Tracheal epithelial cell (primary cell): Measurements from ENCODE around the gene DDX53. TPM values are rescaled to one million over a fixed set of nuclear protein-coding genes. Genes with fewer than 3 reads are reported as not detected.

ENCODE experiments used
- total RNA-seq: library from RNA; depleted of rRNA; stranded (reverse); fragments of >200 nt; gene quantifications from 2 replicates; pipeline ENCODE4 v1.2.1, GENCODE V29; 2014

The DDX53 gene
- total RNA-seq = not detected in 2 replicates

DNA sequence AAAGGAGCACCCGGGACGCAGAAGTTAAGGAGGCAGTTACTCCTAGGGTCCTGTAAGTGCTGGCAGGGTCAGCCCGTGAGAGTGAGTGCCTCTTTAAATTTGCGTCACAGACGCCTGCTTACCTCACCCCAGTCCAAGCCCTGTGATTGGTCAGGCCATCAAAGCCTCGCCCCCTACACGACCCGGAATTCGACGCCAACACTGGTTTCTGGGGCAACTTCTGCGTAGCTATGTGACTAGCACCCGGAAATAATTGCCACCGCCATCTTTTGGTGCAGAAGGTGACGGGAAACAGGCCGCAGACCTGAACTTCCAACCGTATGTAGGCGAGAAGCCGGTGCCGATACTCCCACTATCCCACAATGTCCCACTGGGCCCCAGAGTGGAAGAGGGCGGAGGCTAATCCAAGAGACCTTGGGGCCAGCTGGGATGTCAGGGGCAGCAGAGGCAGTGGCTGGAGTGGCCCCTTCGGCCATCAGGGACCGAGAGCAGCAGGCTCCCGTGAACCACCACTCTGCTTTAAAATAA is at the start of gene DDX53:
Gene DDX53 (plus strand): TSS at position 265 of the 528 bp plus-strand sequence. CDS start 98 bp downstream, at position 363.

